Stimulated activated CD8-positive, alpha-beta memory T cell treated with anti-CD3 and anti-CD28 coated beads, Interleukin-12 subunit alpha, Interleukin-12 subunit beta, amount 100 ng/mL, for 24 hours (primary cell): ENCODE data around the gene PRSS2.
"Not testable (repeated sequence)": the region's sequence is repeated elsewhere in the genome, so short reads cannot be mapped to it uniquely, and the experiment has no call there.

Experiments
- DNase-seq: peaks from one replicate; pipeline ENCODE4 v3.0.0-alpha.2; 2020; ENCODE audit errors: extremely low read depth

The PRSS2 gene

DNA sequence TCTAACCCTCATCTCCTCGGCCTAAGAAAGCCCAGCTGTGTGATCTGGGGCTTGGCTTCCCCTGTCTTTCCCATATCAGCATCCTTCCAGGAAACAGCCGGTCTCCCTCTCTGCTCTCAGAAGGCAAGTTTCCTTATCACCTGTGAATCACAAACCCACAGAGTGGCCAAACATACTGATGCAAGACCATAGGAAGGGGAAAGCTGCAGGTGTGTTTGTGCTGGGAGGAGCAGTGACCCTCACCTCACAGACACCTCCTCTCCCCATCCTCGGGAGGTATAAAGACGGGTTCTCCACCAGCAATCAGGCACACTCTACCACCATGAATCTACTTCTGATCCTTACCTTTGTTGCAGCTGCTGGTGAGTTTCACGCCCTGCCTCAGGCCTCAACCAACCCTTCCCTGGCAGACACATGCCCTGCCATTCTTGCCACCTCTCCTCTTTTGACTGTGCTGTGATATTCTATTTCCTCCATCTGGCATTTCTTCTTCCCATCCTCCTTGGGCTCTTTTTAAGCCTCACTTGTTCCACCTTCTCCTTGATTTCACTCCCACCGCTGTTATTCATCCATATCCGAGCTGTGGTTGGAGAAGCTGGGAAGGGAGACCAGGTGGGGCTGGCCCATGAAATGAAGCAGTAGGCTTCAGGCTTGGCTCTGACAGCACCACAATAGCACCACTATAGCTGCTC lies at the start of gene PRSS2:
Gene PRSS2 (plus strand): TSS at position 310 of the 692 bp plus-strand sequence. CDS start 13 bp downstream, at position 323.
- DNase-seq: no peak

DNA sequence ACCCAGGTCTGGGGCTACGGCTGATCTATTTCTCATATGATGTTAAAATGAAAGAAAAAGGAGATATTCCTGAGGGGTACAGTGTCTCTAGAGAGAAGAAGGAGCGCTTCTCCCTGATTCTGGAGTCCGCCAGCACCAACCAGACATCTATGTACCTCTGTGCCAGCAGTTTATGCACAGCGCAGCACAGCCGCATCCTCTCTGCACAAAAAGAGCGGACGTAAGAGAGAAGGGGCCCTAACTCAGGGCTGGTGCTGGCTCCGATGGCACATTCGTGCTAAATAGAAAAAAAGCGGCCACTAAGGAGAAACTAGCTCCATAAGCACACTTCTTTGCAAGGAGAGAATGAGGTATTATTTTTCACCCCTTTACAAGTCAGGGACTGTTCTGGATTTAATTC lies 49.8 kb upstream of the PRSS2 start:
- no peak for DNase-seq

DNA sequence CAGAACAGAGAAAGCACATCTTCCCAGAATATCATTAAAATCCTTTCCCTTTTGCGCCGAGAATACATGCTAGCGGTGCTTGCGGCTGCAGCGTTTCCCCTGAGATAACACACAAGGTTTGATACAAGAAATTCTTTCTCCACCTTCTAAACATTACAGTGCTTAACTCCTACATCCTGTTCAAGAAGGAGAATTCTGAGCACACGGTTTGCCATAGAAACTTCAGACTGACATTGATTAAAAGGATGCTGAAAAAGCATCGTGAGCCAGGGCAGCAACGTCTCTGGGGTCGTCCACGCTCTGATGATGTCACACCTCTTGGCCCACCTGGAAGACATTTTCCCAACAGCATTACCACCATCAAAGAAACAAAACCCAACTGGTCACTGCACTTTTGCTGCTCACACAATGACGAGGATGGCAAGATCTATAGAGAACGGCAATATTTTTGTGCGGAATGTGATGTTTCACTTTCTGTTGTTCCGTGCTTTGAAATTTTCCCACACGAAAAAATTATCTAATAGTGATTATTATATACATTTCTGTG lies 48.4 kb upstream of the PRSS2 start:
- DNase-seq: no peak

DNA sequence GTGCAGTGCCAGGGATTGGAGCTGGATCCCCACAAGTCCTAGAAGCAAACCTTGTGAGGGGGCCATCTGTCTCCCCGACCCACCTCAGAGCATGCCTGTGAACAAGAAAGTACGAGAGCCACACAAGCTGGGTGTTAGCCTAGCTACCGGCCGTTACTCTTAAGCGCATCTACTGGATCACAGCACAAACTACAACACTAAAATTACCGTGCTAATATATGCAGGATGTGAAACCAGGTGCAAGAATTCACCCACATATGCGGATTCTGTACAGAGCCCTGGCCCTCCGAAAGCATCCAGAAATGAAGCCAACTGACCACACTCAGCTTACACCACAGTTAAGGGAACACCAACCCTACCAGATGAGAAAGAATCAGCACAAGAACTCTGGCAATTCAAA lies 37.5 kb upstream of the PRSS2 start:
- no peak for DNase-seq

DNA sequence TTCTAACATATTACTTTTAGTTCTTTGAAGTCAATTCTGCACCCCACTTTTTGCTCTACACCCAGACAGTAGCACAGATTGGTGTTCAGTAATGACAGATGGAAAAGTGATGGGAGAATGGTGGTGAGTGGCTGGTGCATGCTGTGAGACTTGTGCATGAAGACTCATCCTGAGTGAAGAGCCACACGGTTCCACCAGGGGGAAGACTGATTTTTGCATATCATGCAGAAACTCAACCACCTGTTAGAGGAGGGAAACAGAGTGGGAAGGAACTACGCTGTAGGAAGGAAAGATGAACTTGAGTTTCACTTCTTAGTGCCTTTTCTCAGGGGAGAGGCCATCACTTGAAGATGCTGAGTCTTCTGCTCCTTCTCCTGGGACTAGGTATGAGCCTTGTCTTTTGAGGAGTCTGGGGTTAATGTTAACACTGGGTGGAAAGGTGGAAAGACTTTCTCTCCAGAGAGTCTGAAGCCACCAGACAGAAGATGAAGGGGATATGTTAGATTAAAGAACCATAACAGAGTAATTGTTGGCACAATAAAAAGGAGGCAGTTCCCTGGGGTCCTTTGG lies 30.8 kb upstream of the PRSS2 start:
- DNase-seq: no peak

DNA sequence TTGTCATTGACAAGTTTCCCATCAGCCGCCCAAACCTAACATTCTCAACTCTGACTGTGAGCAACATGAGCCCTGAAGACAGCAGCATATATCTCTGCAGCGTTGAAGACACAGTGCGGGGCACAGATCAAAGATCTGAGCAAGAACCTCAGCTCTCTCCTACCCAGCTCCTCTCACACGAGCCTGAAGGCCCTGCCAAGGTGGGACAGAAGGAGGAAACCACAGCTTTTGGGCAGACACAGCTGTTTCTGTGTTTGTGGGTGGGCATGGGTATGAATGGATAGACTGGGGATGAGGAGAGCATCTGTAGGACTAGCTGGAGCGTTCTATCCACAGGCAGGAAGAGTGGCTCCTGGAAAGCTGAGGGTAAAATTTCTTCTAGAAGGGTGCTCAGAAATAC lies 30.0 kb upstream of the PRSS2 start:
- DNase-seq: no peak

DNA sequence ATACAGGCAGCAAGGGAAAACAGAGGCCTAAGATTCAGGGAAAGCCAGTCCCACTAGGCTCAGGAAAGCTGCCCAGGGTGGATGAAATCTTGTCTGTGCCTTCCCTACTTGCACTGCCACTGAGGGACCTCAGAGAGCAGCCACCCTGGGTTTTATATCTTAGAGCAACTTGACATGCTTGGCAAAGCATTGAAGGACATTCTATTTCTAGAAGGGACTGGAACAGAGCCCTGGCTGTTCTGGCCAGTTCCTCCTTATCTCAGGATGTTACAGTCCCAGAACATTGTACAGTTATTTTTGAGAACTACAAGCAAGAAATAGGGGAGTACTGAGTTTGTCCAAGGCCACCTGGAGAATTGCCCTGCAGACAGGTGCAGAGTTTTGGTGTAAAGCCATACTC lies 28.8 kb upstream of the PRSS2 start:
- not testable (repeated sequence) for DNase-seq

DNA sequence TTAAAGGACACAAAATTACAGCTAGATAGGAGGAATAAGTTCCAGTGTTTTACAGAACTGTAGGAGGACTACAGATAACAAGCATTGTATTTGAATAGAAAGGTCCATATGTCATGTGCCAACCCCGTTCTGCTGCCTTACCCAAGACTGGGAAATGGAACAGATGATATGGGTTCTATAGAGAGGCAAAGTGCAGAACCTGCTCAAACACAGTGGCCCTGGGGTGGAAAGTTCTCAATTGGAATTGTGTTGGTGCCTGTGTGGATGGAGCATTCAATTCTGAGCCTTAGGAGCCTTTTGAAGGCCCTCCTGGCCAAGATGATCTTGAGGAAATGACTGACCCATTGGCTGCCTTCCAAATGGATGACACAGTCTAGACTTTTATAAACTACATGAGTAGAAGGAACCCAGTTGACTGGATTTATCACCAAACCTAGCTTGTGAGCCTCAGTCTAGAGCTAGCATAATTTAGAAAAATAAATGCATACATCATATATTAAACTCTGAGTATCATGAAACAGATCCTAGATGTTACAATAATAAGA lies 25.6 kb upstream of the PRSS2 start:
- DNase-seq: no peak

DNA sequence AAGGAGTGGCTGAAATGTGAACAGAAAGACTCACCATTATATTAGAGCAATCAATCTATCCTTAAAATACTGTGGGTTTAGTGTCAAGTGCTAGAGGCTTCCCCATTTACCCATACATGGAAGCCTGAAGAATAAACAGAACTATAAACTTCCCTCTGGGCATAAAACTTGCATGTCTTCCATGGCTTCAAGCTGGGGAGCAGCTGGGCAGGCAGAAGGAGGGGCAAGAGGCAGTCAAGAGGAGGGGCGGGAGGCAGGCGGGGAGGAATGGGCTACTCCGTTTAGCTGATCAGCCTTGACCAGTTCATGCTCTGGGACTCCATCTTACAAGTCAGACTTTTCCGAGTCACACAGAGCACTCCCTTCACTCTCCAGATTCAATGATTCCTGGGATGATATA lies 25.0 kb upstream of the PRSS2 start:
- DNase-seq: no peak

DNA sequence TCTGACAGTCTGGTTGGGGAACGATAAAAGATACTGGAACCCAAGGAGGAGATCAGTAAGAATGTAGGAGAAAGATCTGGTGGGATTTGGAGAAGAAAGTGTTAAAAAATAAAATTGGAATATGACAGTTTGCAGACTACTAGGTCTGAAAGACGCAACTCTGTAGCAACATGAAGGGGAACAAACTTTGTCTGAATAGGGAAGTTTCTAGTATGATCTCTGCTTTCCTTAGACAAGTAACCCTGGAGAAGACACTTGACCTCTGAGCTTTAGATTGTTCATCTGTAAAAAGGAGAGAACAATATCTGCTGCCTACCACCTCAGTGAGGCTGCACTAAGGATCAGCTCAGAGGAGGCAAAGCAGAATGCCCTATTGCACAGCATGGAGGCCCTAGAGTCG lies 24.5 kb upstream of the PRSS2 start:
- DNase-seq: no peak

DNA sequence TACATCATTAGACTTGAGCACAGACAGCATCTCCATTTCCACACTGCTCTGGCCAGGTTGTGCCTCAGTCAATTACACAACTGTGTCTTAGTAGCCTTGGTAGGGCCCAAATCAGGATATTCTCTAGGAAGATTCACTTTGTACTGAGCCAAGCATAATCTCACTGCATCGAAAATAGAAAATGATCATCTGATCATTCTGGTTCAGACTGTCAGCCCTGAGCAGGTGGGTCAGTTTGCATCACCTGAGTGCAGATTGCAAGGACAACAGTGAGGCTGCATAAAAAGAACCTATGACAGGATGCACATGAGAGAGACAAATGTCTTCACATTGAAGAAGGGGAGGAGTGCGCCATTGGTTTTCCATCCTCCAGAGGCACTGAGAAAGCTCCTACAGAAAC lies 22.4 kb upstream of the PRSS2 start:
- not testable (repeated sequence) for DNase-seq

DNA sequence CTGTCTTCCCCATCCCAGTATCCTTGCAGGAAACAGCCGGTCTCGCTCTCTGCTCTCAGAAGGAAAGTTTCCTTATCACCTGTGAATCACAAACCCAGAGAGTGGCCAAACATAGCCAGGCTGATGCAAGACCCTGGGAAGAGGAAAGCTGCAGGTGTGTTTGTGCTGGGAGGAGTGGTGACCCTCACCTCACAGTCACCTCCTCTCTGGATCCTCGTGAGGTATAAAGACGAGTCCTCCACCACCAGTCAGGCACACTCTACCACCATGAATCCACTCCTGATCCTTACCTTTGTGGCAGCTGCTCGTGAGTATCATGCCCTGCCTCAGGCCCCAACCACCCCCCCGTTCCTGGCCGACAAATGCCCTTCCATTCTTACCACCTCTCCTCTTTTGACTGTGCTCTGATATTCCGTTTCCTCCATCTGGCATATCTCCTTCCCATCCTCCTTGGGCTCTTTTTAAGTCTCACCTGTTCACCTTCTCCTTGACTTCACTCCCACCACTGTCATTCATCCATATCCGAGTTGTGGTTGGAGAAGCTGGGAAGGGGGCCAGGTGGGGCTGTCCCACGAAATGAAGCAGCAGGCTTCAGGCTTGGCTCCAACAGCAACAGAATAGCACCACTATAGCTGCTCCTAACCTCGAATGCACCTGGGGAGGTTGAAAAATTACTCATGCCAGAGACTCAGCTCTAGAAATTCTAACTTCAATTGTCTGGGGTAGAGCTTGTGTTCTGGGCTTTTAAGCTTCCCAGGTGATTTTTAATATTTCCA lies 21.4 kb upstream of the PRSS2 start, which contains the start of gene PRSS1:
Gene PRSS1 (plus strand): TSS at position 255 of the 776 bp plus-strand sequence. CDS start 13 bp downstream, at position 268.
- DNase-seq: no peak

DNA sequence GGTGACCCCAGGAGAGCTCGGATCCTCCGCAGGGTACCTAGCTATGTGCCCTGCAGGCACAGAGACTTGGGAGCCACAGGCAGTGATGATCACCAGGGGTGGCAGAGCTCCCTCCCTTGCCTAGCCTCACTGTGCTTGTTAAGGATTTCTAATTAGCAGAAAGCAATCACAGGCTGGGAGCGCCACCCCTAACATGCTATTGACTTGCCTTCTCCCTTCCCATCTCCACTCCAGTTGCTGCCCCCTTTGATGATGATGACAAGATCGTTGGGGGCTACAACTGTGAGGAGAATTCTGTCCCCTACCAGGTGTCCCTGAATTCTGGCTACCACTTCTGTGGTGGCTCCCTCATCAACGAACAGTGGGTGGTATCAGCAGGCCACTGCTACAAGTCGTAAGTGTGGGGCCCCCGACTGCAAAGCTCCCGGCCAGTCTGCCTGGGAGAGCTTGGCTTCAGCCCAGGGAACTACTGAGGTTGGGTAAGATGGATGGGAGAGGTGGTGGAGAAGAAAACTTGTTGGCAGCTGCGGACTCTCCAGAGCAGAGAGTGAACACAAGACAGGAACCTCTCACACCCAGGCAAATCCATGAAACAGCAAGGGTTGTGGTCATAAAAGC lies 20.3 kb upstream of the PRSS2 start:
- no peak for DNase-seq

DNA sequence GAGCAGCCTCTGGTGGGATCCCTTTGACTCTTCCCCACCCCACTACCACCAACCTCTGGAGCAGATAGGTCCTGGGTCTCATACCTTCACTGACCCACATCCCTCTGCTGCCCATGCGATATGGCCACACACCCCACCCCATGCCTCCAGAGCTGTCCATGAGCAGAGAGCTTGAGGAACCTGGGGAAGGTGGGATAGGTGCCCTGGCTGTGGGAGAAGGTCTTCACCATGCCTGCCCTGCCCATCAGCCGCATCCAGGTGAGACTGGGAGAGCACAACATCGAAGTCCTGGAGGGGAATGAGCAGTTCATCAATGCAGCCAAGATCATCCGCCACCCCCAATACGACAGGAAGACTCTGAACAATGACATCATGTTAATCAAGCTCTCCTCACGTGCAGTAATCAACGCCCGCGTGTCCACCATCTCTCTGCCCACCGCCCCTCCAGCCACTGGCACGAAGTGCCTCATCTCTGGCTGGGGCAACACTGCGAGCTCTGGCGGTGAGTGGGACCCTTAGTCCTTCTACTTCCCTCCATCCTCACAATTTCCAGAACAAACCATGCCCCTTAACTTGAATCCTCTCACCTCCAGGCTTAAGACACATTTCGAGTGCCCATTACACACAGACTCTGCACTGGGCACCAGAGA lies 19.1 kb upstream of the PRSS2 start:
- not testable (repeated sequence) for DNase-seq

DNA sequence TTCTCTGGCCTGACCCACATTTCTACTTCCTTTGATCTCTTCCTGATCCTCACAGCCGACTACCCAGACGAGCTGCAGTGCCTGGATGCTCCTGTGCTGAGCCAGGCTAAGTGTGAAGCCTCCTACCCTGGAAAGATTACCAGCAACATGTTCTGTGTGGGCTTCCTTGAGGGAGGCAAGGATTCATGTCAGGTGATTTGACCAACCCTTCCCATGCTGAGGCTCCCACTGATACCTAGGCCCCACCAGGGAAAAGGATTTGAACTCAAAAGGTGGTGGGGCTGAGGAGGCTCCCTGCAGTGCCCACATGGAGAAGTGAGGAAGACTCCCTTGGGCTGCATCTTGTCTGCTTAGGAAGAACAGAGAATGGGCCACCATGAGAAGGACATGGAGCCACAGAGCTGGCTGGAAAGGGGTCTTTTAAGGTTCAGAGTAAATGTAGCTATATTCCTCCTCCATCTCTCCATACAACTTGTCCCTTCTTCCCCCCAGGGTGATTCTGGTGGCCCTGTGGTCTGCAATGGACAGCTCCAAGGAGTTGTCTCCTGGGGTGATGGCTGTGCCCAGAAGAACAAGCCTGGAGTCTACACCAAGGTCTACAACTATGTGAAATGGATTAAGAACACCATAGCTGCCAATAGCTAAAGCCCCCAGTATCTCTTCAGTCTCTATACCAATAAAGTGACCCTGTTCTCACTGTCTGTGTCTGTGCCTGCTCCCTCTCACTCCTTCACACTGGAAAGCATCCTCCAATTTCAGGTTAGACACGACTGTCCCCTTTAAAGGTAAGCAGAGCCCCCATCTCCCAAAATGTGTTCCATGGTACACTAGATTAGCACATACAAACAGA lies 18.2 kb upstream of the PRSS2 start:
- no peak for DNase-seq

DNA sequence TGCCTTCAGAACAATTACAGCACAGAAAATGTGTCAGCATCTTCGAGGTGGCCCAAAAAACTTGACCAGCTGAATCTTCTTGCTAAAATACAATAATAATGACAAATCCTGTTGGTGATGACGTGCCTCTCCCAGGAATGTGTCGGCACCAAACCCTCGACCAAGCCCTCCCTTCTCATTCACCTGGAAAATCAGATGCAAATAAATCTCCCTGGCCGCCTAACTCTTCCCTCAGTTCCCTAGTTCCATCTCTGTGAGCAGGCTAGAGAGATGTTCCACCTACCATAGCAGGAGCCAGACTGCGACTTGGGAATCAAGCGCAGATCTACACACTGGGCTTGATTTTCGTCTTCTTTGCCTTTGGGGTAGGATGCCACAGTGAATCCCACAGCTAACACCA lies 17.4 kb upstream of the PRSS2 start:
- no peak for DNase-seq

DNA sequence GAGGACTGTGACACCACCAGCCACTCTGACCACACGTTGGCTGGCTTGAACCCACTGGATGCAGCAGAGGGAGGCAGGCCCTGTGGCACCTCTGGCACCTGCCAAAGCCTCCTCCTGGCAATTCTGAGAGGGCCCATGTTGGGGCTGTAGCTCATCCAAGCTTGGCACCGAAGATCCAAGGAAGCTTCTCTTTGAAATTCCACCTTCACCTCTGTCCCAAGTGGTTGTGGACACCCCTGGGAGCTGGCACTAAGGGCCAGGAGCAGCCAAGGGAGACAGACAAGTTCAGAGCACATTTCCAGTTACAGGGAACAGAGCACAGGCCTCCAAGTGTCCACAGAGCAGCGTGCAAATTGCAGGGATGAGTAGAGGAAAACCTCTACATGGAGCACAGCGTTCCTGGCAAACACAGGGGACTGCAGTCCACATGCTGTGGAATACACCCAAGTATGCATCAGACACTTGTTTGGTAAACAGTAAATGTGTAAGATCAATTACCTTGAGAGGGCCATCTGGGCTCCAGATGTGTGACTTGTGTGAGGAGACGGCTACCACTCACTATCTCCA lies 16.8 kb upstream of the PRSS2 start:
- DNase-seq: not testable (repeated sequence)

DNA sequence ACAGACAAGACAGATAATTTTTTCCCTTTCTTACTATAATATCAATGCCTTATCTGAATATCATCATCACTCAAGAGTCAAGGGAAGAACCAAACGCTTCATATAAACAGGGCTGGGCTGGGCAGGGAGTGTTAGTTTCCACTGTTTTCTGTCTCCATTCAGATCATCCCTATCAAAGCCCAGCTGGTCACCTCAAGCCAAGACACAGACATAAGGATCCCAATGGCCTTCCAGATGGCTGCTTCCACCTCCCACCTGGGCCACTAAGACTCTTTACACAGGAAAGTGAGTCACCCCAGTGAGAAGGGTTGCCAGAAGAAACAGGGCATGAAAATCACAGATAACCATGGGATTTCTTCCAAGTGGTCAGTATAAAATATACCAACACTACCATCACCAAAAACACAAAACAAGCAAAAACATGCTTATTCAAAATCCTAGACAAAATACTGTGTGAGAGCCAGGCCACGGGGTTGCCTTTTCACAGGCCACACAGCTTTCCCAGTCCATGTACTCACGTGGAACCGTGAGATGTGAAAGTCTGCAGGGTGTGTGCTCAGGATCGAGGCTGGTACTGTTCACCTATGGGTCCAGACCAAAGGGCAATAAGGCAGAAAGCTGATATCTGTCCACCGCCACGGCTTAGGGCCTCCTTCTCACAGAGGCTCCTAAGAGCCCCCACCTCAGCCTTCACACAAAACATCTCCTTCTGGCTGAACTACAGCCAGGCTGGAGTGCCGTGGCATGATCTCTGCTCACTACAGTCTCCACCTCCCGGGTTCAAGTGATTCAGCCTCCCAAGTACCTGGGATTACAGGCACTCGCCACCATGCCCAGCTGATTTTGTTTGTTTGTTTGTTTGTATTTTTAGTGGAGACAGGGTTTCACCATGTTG lies 15.8 kb upstream of the PRSS2 start:
- DNase-seq: no peak

DNA sequence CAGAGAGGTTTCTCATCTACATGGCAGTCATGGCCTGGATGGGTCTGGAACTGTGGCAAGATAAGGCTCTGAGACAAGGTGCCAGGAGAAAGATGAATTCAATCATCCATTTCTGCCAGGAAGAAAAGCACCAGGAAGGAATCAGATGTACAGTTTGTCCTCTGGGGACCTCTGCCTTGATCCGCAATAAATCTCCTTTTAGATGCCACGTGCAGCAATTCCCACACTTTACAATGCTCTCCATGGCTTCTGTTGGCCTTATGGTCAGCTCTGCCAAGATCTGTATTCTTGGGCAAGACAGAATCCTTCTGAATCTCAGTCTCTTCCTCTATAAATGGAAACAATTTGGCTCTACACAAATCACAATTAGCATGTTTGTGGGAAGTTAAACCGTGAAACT lies 12.5 kb upstream of the PRSS2 start:
- DNase-seq: not testable (repeated sequence)
